Measurements from ENCODE around the gene DEK.
"Not testable (repeated sequence)": the region's sequence is repeated elsewhere in the genome, so short reads cannot be mapped to it uniquely, and the experiment has no call there.

Gene DEK, protein sequence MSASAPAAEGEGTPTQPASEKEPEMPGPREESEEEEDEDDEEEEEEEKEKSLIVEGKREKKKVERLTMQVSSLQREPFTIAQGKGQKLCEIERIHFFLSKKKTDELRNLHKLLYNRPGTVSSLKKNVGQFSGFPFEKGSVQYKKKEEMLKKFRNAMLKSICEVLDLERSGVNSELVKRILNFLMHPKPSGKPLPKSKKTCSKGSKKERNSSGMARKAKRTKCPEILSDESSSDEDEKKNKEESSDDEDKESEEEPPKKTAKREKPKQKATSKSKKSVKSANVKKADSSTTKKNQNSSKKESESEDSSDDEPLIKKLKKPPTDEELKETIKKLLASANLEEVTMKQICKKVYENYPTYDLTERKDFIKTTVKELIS

DNA sequence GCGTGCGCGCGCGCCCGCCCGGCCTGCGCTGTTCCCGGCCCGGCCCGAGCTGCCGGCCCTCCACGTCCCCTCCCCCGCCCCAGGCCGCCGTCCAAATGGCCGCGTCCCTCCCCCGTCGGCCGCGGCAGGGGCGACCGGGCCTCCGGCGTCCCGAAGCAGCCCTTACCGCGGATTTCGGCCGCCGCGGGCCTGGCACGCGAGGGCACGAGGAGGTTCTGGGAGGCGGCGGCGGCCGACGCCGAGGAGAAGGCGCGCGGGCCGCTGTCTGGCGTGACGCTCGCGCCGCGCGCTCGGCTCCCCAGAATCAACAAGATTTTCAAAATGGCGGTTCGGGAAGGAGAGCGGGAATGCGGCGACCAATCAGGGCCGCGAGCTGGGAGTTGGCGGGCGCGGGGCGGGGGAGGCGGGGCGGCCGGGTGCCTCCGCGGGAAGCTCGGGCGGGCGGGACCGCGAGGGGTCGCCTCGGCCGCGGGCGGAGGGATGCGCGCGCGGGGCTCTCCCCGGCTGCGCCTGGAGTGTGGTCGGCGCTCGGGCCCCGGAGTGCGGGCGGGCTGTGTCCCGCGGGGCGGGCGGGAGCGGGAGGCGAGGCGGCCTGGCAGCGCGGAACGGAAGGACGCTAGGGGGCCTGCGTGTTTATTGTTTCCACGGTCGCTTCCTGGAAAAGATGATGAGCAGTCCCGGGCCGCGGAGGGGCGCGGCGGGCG, at the start of gene DEK:
Gene DEK, minus strand, starts transcription at position 312 of the 704 bp plus-strand sequence. CDS start 543 bp downstream, outside the sequence.
- peak; percentile 89 for DNase-seq

DNA sequence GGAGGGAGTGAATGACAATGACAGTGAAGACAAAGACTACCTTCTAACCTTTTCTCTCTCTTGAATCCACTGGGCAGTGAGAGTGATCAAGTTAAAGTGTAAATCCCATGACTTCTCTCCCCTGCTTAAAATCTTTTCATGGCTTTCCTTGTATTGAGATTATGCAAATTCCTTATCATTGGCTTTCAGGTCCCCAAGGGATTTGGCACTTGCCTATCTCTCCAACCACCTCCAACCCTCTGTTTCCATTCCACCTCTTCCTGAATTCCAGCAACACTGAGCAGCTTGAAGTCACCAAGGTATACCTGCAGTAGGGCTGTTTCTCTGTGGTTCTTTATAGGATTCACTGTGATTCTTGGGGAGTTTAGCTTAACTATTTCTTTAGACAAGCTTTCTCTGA, 48.0 kb upstream of the DEK start:
- DNase-seq: no peak

GRCh38 chr6:18310010-18310409, 45.7 kb upstream of the DEK start:
- DNase-seq: not testable (repeated sequence)

- DNase-seq: no peak
Measured at GRCh38 chr6:18309046-18309445, 44.7 kb upstream of the DEK start.

GRCh38 chr6:18308070-18308735, 43.9 kb upstream of the DEK start:
- no peak for DNase-seq

- no peak for DNase-seq
Measured at GRCh38 chr6:18306977-18307376, 42.6 kb upstream of the DEK start.

DNA sequence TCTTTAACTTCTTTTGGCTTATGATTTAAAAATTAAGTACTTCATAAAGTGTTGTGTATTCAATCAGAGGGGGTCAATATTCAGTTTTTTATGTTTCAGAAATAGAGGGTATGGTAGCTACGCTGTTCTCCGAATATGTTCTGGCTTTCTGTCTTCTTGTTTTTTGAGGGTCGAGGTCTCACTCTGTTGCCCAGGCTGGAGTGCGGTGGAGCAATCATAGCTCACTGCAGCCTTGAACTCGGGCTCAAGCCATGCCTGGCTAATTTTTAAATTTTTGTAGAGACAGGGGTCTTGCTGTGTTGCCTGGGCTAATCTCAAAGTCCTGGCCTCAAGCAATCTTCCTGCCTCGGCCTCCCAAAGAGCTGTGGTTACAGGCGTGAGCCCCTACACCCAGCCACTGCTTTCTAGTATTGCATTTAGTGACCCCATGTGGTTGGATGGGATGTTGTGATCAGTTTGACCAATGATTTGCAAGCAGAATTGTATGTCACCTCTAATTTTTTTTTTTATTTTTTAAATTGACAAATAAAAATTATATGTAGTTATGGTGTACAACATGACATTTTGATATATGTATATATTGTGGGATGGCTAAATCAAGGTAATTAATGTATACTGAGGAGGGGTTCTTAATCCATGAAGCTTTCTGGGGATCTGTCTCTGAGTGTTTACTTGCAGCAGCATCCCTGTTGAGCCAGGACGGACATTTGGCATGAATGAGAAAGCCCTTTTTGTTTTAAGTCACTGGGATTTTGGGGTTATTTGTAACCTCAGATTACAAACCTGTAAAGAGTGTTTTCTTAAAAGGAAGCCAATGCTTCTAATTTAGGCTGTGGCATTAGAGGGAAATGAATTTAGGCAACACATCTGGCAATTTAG, 38.5 kb upstream of the DEK start:
- no peak for DNase-seq

DNA sequence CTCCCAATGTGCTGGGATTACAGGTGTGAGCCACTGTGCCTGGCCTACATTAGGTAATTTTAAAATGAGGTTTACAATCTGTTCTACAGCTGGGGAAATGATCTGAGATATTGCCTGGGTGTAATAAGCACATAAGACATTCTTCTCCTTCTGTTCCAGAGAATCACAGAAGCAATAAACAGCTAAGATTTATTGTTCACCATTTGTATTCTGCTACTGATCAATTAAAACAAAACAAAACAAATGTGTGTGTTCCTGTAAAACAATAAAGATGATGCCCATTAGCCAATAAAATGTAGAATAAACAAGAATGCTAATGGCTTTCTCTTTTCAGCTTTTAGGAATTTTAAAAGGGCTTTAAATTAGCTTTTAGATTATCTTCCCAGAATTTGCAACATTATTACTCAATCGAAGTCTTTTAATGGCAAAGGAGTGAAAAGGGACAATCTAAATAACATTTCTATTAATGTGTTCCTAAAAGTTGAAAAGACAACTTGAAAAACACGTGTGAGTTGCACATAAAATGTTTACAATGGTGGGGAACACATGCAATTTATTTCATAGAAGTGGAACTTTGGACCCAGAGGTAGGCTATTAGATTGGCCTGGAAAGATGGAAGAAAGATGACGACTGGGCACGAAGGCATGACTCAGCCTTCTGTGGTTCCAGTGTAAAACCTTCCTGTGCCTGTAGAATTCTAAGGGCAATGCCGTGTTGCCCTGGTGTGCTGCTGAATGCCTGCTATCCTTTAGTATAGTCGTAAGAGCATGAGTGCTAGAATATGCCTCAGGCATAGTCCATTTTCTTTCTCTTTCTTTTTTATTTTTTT, 29.0 kb upstream of the DEK start:
- no peak for DNase-seq

- DNase-seq: no peak
Measured at GRCh38 chr6:18289283-18289682, 25.0 kb upstream of the DEK start.

GRCh38 chr6:18284261-18284660, 19.9 kb upstream of the DEK start:
- DNase-seq: no peak

DNA sequence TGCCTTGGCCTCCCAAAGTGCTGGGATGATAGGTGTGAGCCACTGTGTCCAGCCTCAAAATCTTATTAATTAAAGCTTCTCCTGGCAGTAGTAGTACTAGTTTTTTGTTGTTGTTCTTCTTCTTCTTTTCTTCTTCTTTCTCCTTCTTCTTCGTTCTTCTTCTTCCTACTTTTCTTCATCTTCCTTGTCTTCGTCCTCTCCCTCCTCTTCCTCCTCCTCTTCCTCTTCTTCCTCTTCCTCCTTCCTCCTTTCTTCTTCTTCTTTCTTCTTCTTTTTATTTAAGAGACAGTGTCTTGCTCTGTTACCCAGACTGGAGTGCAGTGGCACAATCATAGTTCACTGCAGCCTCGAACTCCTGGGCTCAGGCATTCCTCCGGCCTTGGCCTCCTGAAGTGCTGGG, 17.2 kb upstream of the DEK start:
- no peak for DNase-seq

DNA sequence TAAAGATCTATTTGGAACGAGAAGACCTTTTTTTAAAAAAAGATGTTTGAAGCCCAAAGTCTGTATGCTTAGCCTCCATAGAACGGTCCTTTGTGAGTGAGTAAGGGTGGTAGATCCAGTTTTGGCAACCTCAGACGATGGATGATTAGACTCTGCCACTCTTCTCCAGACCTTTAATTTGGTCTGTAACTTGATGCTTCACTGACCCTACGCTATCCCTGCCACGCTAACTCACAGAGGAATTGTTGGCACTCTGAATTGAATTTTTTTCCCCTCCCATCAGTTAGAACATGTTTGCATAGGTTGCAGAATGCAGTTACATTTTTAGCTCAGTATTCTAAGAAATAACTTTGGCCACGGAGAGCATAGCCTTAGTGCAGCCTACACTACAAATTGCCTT, 15.8 kb upstream of the DEK start:
- DNase-seq: peak; percentile 82

DNA sequence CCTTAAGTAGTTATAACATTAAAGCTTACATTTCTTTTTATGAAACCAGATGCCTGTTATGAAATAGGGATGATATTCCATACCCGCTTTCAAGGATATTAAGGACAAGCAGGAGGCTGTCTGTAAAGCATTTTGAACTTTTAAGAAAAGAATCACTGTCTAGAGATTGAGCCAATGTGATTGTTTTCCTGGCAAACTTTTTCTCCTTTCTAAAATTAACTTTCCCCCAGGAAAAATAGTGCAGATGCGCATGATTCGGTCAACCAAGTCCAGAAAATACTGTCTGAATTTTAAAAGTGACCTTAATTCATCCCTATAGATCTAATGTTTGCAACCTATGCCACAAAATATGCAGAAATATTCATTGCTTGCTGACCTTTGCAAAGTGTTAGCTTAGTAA, 15.1 kb upstream of the DEK start:
- no peak for DNase-seq

- peak; percentile 31 for DNase-seq
Measured at GRCh38 chr6:18277237-18278006, 13.1 kb upstream of the DEK start.

- DNase-seq: peak; percentile 81
Measured at GRCh38 chr6:18276610-18277236, 12.4 kb upstream of the DEK start.

- no peak for DNase-seq
Measured at GRCh38 chr6:18270216-18270615, 5.9 kb upstream of the DEK start.

DNA sequence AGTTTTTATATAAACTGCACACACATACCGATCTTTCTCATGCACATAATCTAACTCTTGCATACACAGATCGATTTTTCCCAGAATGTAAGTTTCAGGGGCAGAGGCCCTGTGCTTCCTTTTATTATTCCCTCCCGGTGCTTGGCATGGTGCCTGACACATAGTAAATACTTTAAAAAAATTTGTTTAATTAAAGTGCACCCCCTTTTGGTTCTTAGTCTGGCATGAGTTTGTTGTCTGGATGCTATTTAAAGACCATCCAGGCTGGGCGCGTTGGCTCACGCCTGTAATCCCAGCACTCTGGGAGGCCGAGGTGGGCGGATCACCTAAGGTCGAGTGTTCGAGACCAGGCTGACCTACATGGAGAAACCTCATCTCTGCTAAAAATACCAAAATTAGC, 5.4 kb upstream of the DEK start:
- DNase-seq: no peak

DNA sequence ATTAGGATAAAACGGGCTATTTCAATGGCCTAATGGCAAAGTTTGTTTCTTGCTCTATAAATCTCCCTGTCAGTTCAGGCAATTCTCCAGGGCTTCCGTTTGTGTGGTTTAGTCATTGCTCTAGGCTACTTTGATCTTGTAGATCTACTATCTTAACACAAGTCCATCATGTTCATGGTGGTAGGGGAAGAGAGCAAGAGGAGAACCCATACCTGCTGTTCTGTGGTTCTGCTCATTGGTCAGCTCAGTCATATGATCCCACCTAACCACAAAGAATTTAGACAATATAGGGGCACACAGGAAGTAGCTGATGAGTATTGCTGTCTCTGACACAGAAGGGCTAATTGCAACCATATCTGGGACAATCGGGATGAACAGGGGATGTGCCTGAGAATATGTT, 4.9 kb upstream of the DEK start:
- no peak for DNase-seq

- DNase-seq: no peak
Measured at GRCh38 chr6:18268066-18268465, 3.7 kb upstream of the DEK start.

GRCh38 chr6:18266523-18266912, 2.2 kb upstream of the DEK start:
- DNase-seq: no peak
